ENCODE data around the gene NLGN1. TPM values are rescaled to one million over a fixed set of nuclear protein-coding genes. Genes with fewer than 3 reads are reported as not detected.

NLGN1 gene
- total RNA-seq, 5 donors from 2014 or later (not counting 1 experiment from before 2014, with no cell fraction given) = 0.18 TPM; not detected in 4

- CTCF ChIA-PET = no interaction called here
These were observed 426.4 kb downstream of the NLGN1 start for GRCh38 chr3:173823911-173824460.

DNA sequence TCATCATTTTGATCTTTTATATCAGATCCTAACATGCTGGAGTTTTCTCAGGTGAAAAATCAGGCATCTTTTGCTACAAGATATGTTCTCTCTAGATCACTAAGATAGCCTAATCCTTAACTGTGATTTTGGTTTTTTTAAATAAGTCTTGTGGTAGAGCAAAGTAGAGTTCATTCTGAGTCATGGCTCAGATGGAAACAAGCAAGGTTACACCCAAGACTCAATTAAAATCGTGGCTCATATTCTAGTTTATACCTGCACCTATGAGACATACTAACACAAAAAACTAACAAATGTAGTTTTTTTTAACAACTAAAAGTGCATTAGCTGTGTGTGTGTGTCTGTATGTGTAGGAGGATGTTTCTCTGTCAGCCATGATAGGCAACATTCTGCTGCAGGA, 428.2 kb downstream of the NLGN1 start:
- Histone ChIP-seq H3K4me3 (ENCODE audit: control insufficient read depth in 1 of 2, extremely low read depth in 1 of 2, low read length in 1 of 2) (no peak overlapping the region), H3K4me1 (ENCODE audit: control insufficient read depth in 1 of 2, extremely low read depth in 1 of 2, insufficient read depth in 2 of 2, low read length in 2 of 2) (no peaks in the 10 kb centered on the region), H3K9me3 (no peaks in the 10 kb centered on the region), H3K36me3 (ENCODE audit: control insufficient read depth in 2 of 2, extremely low read depth in 1 of 2, insufficient read depth in 1 of 2, low read length in 1 of 2) (no peaks in the 10 kb centered on the region), H3K27ac (ENCODE audit: low read length) (no peak overlapping the region), H3K27me3 (replicated peaks in 1 of 2; ENCODE audit: control insufficient read depth in 2 of 2, extremely low read depth in 1 of 2, insufficient read depth in 2 of 2, low read length in 1 of 2) (no peaks in the 10 kb centered on the region)
- H3K27me3 Mint-ChIP-seq = no peaks in the 10 kb centered on the region
- ATAC-seq (replicated peaks in 1 of 4) = no peak
- no peak overlapping the region for H3K27ac Mint-ChIP-seq
- WGBS (ENCODE audit: insufficient coverage) = no CpG with 5 or more reads among the region's 1 CpG
- H3K9me3 Mint-ChIP-seq = peaks cover 0 to 10% (median 5%) of the 10 kb centered on the region in 3 donors
- H3K4me1 Mint-ChIP-seq = no peaks in the 10 kb centered on the region
- POLR2A ChIA-PET = no interaction called here
- no peak for DNase-seq
- H3K36me3 Mint-ChIP-seq = no peaks in the 10 kb centered on the region
- CTCF ChIA-PET = no interaction called here
- no peak overlapping the region for H3K4me3 Mint-ChIP-seq

More at GRCh38 chr3:173823911-173824460, 426.4 kb downstream of the NLGN1 start:
- peaks cover 3 to 14% (median 11%) of the 10 kb centered on the region in 3 donors for H3K9me3 Mint-ChIP-seq
- no peaks in the 10 kb centered on the region for H3K36me3 Mint-ChIP-seq
- POLR2A ChIA-PET = no interaction called here
- H3K4me1 ChIP-seq (ENCODE audit: control insufficient read depth in 1 of 2, extremely low read depth in 1 of 2, insufficient read depth in 2 of 2, low read length in 2 of 2) = no peaks in the 10 kb centered on the region
- WGBS (ENCODE audit: insufficient coverage) = no CpG with 5 or more reads among the region's 1 CpG
- no peak for ATAC-seq (replicated peaks in 1 of 4)
- no peaks in the 10 kb centered on the region for H3K36me3 ChIP-seq (ENCODE audit: control insufficient read depth in 2 of 2, extremely low read depth in 1 of 2, insufficient read depth in 1 of 2, low read length in 1 of 2)
- H3K4me3 ChIP-seq (ENCODE audit: control insufficient read depth in 1 of 2, extremely low read depth in 1 of 2, low read length in 1 of 2) = no peak overlapping the region
- H3K27ac Mint-ChIP-seq = no peak overlapping the region
- H3K4me3 Mint-ChIP-seq = no peak overlapping the region
- no peaks in the 10 kb centered on the region for H3K4me1 Mint-ChIP-seq
- H3K27ac ChIP-seq (ENCODE audit: low read length) = no peak overlapping the region
- no peaks in the 10 kb centered on the region for H3K9me3 ChIP-seq
- H3K27me3 Mint-ChIP-seq = no peaks in the 10 kb centered on the region
- no peaks in the 10 kb centered on the region for H3K27me3 ChIP-seq (replicated peaks in 1 of 2; ENCODE audit: control insufficient read depth in 2 of 2, extremely low read depth in 1 of 2, insufficient read depth in 2 of 2, low read length in 1 of 2)
- no peak for DNase-seq

DNA sequence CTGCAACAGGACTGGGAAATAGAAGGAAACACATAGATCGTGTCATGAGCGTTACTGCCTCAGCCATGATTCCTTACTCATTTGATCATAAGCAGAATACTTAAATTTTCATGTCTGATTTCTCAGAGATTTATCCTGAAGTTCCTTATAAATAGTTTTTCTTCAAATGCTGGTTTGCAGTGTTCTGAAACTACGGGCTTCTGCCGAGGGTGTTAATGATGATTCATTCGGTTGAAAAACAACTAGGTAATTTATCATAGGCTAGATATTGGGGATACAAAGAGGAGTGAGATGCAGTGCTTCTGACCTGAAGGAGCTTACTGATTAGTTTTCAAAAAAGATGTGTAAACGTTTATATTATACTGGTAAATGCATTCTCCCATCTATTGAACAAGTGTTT, 428.9 kb downstream of the NLGN1 start:
- ChIA-PET CTCF (no interaction called here), POLR2A (no interaction called here)
- Mint-ChIP-seq H3K27ac (no peak overlapping the region), H3K36me3 (no peaks in the 10 kb centered on the region), H3K9me3 (peaks cover 0 to 10% (median 5%) of the 10 kb centered on the region in 3 donors), H3K4me3 (no peak overlapping the region), H3K27me3 (no peaks in the 10 kb centered on the region), H3K4me1 (no peaks in the 10 kb centered on the region)
- Histone ChIP-seq H3K4me3 (ENCODE audit: control insufficient read depth in 1 of 2, extremely low read depth in 1 of 2, low read length in 1 of 2) (no peak overlapping the region), H3K9me3 (no peaks in the 10 kb centered on the region), H3K27me3 (replicated peaks in 1 of 2; ENCODE audit: control insufficient read depth in 2 of 2, extremely low read depth in 1 of 2, insufficient read depth in 2 of 2, low read length in 1 of 2) (no peaks in the 10 kb centered on the region), H3K27ac (ENCODE audit: low read length) (no peak overlapping the region), H3K36me3 (ENCODE audit: control insufficient read depth in 2 of 2, extremely low read depth in 1 of 2, insufficient read depth in 1 of 2, low read length in 1 of 2) (no peaks in the 10 kb centered on the region), H3K4me1 (ENCODE audit: control insufficient read depth in 1 of 2, extremely low read depth in 1 of 2, insufficient read depth in 2 of 2, low read length in 2 of 2) (no peaks in the 10 kb centered on the region)
- DNase-seq (no peak), ATAC-seq (replicated peaks in 1 of 4) (no peak)
- WGBS (ENCODE audit: insufficient coverage) = 87% methylated on average over 4 of the region's 6 CpGs

DNA sequence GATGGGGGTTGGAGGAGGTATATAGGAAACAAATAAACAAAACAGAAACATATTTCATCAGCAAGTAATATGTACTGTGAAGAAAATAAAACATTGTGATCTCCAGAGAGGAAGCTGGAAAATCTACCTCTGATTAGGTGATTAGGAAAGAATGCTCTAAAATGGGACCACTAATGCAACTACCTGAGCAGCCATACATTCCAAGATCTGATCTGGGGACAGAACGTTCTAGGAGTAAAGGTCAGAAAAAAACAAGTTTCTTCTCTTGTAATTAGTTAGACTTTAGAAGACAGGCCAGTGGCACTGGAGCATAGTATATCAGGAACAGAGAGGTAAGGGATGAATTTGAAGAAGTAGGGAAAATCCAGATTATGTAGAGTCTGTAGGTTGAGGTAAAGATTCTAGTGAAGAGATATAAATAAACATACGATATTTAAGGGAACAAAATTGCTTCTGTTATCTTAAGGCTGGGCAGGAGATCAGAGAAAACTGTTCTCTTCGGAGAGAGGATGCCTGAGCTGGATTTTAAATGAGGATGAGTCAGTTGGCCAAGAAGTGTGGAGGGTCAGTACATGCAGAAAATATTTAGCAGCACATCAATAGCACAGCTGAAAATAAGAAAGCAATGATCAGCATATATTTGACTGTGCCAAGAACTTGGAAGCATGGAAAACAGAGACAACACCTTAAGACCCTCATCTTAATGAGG, 429.5 kb downstream of the NLGN1 start:
- Mint-ChIP-seq H3K27ac (no peak overlapping the region), H3K4me1 (no peaks in the 10 kb centered on the region), H3K4me3 (no peak overlapping the region), H3K36me3 (no peaks in the 10 kb centered on the region), H3K9me3 (peaks cover 0 to 10% (median 5%) of the 10 kb centered on the region in 3 donors), H3K27me3 (no peaks in the 10 kb centered on the region)
- 63% methylated on average over 3 of the region's 3 CpGs for WGBS (ENCODE audit: insufficient coverage)
- DNase-seq = no peak
- ATAC-seq (replicated peaks in 1 of 4) = no peak
- H3K36me3 ChIP-seq (ENCODE audit: control insufficient read depth in 2 of 2, extremely low read depth in 1 of 2, insufficient read depth in 1 of 2, low read length in 1 of 2) = no peaks in the 10 kb centered on the region
- no peaks in the 10 kb centered on the region for H3K4me1 ChIP-seq (ENCODE audit: control insufficient read depth in 1 of 2, extremely low read depth in 1 of 2, insufficient read depth in 2 of 2, low read length in 2 of 2)
- ChIA-PET CTCF (interaction anchor here in 1 of 2 donors (0.7 kb wide), 1 partner anchor 184 kb away, joined by 5 read pairs; no protein-coding TSS in a partner anchor), POLR2A (no interaction called here)
- H3K27ac ChIP-seq (ENCODE audit: low read length) = no peak overlapping the region
- no peaks in the 10 kb centered on the region for H3K27me3 ChIP-seq (replicated peaks in 1 of 2; ENCODE audit: control insufficient read depth in 2 of 2, extremely low read depth in 1 of 2, insufficient read depth in 2 of 2, low read length in 1 of 2)
- H3K4me3 ChIP-seq (ENCODE audit: control insufficient read depth in 1 of 2, extremely low read depth in 1 of 2, low read length in 1 of 2) = no peak overlapping the region
- H3K9me3 ChIP-seq = no peaks in the 10 kb centered on the region

DNA sequence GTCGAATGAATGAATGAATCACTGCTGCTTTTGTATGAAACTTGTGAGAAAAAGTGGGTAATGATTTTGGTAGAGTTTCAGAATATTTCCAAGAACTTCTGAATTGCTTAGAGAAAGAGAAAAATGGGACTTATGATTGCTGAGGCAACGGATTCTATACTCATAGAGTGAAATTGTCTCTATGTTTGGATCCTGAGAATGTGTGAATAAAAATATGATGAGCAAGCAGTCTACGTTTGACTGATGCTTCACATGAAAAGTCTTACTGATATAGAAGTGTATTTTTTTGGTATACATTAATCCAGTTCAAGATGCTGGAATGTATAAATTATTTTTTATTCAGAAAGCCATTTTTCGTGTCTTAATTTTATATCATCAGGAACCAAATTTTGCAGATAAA, 441.1 kb downstream of the NLGN1 start:
- CTCF ChIA-PET = no interaction called here
- WGBS (ENCODE audit: insufficient coverage) = 86% methylated on average over 1 of the region's 4 CpGs
- Histone ChIP-seq H3K4me3 (ENCODE audit: control insufficient read depth in 1 of 2, extremely low read depth in 1 of 2, low read length in 1 of 2) (no peak overlapping the region), H3K9me3 (no peaks in the 10 kb centered on the region), H3K36me3 (ENCODE audit: control insufficient read depth in 2 of 2, extremely low read depth in 1 of 2, insufficient read depth in 1 of 2, low read length in 1 of 2) (no peaks in the 10 kb centered on the region), H3K4me1 (ENCODE audit: control insufficient read depth in 1 of 2, extremely low read depth in 1 of 2, insufficient read depth in 2 of 2, low read length in 2 of 2) (no peaks in the 10 kb centered on the region), H3K27me3 (replicated peaks in 1 of 2; ENCODE audit: control insufficient read depth in 2 of 2, extremely low read depth in 1 of 2, insufficient read depth in 2 of 2, low read length in 1 of 2) (no peaks in the 10 kb centered on the region), H3K27ac (ENCODE audit: low read length) (no peak overlapping the region)
- no peak for DNase-seq
- Mint-ChIP-seq H3K4me1 (no peaks in the 10 kb centered on the region), H3K27ac (no peak overlapping the region), H3K9me3 (peaks cover 3 to 8% (median 3%) of the 10 kb centered on the region in 3 donors), H3K36me3 (no peaks in the 10 kb centered on the region), H3K4me3 (no peak overlapping the region), H3K27me3 (no peaks in the 10 kb centered on the region)
- no peak for ATAC-seq (replicated peaks in 1 of 4)
- POLR2A ChIA-PET = no interaction called here

DNA sequence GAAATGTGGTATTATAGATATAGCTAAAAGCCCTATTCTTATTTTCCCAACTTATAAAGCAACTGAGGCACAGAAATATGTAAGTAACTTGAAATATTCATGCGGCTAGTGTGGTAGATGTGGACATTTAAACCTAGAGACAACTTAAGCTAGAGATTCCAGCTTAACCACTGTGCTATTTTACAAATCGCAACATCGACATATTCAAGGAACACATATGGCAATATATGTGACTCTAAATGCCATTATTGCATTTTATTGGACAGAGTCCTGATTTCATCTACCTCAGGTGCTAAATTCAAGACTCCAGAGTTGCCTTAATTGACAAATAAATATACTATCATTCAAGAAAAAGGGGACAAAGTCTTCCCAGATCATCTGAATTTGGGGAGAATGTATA, 442.3 kb downstream of the NLGN1 start:
- ChIA-PET CTCF (no interaction called here), POLR2A (interaction anchor here in 1 of 2 donors (0.7 kb wide), 1 partner anchor 38 kb away, joined by 7 read pairs; no protein-coding TSS in a partner anchor)
- no peak for DNase-seq
- no CpG with 5 or more reads among the region's 3 CpGs for WGBS (ENCODE audit: insufficient coverage)
- H3K27me3 Mint-ChIP-seq = no peaks in the 10 kb centered on the region
- no peak overlapping the region for H3K27ac Mint-ChIP-seq
- no peaks in the 10 kb centered on the region for H3K4me1 ChIP-seq (ENCODE audit: control insufficient read depth in 1 of 2, extremely low read depth in 1 of 2, insufficient read depth in 2 of 2, low read length in 2 of 2)
- no peak for ATAC-seq (replicated peaks in 1 of 4)
- H3K36me3 ChIP-seq (ENCODE audit: control insufficient read depth in 2 of 2, extremely low read depth in 1 of 2, insufficient read depth in 1 of 2, low read length in 1 of 2) = no peaks in the 10 kb centered on the region
- no peaks in the 10 kb centered on the region for H3K36me3 Mint-ChIP-seq
- H3K4me1 Mint-ChIP-seq = no peaks in the 10 kb centered on the region
- H3K4me3 Mint-ChIP-seq = no peak overlapping the region
- H3K27me3 ChIP-seq (replicated peaks in 1 of 2; ENCODE audit: control insufficient read depth in 2 of 2, extremely low read depth in 1 of 2, insufficient read depth in 2 of 2, low read length in 1 of 2) = no peaks in the 10 kb centered on the region
- H3K9me3 ChIP-seq = no peaks in the 10 kb centered on the region
- no peak overlapping the region for H3K4me3 ChIP-seq (ENCODE audit: control insufficient read depth in 1 of 2, extremely low read depth in 1 of 2, low read length in 1 of 2)
- H3K9me3 Mint-ChIP-seq = peaks cover 3 to 11% (median 5%) of the 10 kb centered on the region in 3 donors
- no peak overlapping the region for H3K27ac ChIP-seq (ENCODE audit: low read length)

All from T-cell (primary cell).